ENCODE results near the gene CALR.

The CALR gene

GRCh38 chr19:12983542-12984142, 45.2 kb downstream of the CALR start:
- in situ Hi-C loops (cut with MboI; ENCODE audit: low pct_unique_long_range_greater_than_20kb, low sequenced_read_pairs, unreplicated experiment), result no loop called here
- DNase-seq (ENCODE audit: low spot score), result peak; percentile 92
- peak; percentile 96 for TF ChIP-seq CTCF (IDR thresholded peaks at IDR 0.05; ENCODE audit: extremely low read depth, insufficient read depth, missing control alignments)

GRCh38 chr19:12984143-12984627, 45.8 kb downstream of the CALR start:
- DNase-seq (ENCODE audit: low spot score), result no peak
- no peak for TF ChIP-seq CTCF (IDR thresholded peaks at IDR 0.05; ENCODE audit: extremely low read depth, insufficient read depth, missing control alignments)
- in situ Hi-C loops (cut with MboI; ENCODE audit: low pct_unique_long_range_greater_than_20kb, low sequenced_read_pairs, unreplicated experiment), result no loop called here

DNA sequence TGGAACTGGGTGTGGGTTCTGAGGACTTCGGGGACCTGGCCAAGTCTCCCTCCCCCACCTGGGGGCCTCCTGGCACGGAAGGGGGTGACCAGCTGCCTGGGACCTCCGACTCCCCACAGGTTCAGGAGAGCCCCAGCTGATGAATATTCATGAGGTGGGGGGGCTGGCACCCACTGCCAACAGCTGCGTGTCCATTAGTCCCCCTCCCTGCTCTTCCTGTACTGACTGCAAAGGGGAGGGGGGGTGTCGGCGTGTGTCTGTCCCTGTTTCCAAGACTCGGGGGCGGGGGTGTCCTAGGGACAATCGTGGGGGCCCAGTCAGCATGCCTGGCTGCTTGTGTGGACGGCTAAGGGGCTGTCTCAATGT, 46.3 kb downstream of the CALR start:
- in situ Hi-C loops (cut with MboI; ENCODE audit: low pct_unique_long_range_greater_than_20kb, low sequenced_read_pairs, unreplicated experiment), result no loop called here
- TF ChIP-seq CTCF (IDR thresholded peaks at IDR 0.05; ENCODE audit: extremely low read depth, insufficient read depth, missing control alignments), result no peak
- no peak for DNase-seq (ENCODE audit: low spot score)

GRCh38 chr19:12985049-12985776, 46.8 kb downstream of the CALR start:
- in situ Hi-C loops (cut with MboI; ENCODE audit: low pct_unique_long_range_greater_than_20kb, low sequenced_read_pairs, unreplicated experiment), result no loop called here
- DNase-seq (ENCODE audit: low spot score), result no peak
- TF ChIP-seq CTCF (IDR thresholded peaks at IDR 0.05; ENCODE audit: extremely low read depth, insufficient read depth, missing control alignments), result no peak

DNA sequence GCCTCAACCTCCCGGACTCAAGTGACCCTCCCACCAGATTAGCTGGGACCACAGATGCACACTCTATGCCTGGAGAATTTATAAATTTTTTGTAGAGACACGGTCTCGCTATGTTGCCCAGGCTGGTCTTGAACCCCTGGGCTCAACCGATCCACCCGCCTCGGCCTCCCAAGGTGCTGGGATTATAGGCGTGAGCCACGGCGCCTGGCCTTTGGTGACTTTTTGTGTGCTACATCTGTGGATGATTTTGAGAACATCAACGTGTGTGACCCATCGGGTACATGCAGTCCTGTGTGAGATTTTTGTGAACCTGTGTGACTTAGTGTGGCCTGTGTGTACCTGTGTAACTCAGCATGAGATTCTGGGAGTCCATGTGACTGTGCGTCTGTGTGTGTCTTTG, 48.3 kb downstream of the CALR start:
- no peak for TF ChIP-seq CTCF (IDR thresholded peaks at IDR 0.05; ENCODE audit: extremely low read depth, insufficient read depth, missing control alignments)
- in situ Hi-C loops (cut with MboI; ENCODE audit: low pct_unique_long_range_greater_than_20kb, low sequenced_read_pairs, unreplicated experiment), result no loop called here
- DNase-seq (ENCODE audit: low spot score), result no peak

DNA sequence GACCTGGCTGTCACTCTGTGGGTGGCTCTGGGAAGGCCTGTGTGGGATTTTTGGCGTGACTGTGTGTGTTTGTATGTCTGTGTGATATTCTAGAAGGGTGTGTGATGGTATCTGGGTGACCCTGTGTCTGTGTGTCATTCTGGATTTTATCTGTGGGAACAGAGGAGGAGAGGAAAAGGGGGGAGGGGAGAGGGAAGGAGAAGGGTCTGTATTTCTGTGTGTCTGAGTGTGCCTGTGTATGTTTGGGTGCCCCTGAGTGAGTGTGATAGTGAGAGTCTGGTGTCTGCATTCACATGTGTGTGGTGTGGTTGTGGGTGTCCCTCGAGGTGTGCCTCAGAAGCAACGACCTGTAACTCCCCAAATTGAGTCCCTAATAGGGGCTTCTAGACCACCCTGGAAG, 48.8 kb downstream of the CALR start:
- in situ Hi-C loops (cut with MboI; ENCODE audit: low pct_unique_long_range_greater_than_20kb, low sequenced_read_pairs, unreplicated experiment), result no loop called here
- TF ChIP-seq CTCF (IDR thresholded peaks at IDR 0.05; ENCODE audit: extremely low read depth, insufficient read depth, missing control alignments), result no peak

More for the DNA sequence above, 48.8 kb downstream of the CALR start:
- no peak for DNase-seq (ENCODE audit: low spot score)

Measured in GM13977 (cell line).